Right renal cortex interstitium (tissue), 3 donors: ENCODE results near the gene SCEL. TPM values are rescaled to one million over a fixed set of nuclear protein-coding genes. Genes with fewer than 3 reads are reported as not detected.
"Not testable (repeated sequence)": the region's sequence is repeated elsewhere in the genome, so short reads cannot be mapped to it uniquely, and the experiment has no call there.

ENCODE experiments used
- DNase-seq, 3 donors: peaks; one replicate each; pipeline ENCODE4 v3.0.0-alpha.2; 2013; ENCODE audit warnings: low read depth in 3 of 3, low spot score in 2 of 3
- polyA plus RNA-seq, 3 donors: library from polyadenylated mRNA; unstranded; fragments of 120-200 nt; gene quantifications; one replicate each; pipeline ENCODE4 v1.2.1, GENCODE V29; 2013; ENCODE audit not compliant: insufficient read length in 3 of 3

The SCEL gene, protein sequence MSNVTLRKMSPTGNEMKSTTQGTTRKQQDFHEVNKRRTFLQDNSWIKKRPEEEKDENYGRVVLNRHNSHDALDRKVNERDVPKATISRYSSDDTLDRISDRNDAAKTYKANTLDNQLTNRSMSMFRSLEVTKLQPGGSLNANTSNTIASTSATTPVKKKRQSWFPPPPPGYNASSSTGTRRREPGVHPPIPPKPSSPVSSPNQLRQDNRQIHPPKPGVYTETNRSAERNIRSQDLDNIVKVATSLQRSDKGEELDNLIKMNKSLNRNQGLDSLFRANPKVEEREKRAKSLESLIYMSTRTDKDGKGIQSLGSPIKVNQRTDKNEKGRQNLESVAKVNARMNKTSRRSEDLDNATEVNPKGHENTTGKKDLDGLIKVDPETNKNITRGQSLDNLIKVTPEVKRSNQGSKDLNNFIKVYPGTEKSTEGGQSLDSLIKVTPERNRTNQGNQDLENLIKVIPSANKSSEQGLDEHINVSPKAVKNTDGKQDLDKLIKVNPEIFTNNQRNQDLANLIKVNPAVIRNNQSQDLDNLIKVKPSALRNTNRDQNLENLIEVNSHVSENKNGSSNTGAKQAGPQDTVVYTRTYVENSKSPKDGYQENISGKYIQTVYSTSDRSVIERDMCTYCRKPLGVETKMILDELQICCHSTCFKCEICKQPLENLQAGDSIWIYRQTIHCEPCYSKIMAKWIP
- not detected for polyA plus RNA-seq

GRCh38 chr13:77535448-77535847, at the start of gene SCEL:
Gene SCEL (plus strand): TSS chr13:77535706. CDS start chr13:77555876, 20,170 bp downstream.
- no peak for DNase-seq

- no peak for DNase-seq
Observed at GRCh38 chr13:77489566-77490337, 45.8 kb upstream of the SCEL start.

DNA sequence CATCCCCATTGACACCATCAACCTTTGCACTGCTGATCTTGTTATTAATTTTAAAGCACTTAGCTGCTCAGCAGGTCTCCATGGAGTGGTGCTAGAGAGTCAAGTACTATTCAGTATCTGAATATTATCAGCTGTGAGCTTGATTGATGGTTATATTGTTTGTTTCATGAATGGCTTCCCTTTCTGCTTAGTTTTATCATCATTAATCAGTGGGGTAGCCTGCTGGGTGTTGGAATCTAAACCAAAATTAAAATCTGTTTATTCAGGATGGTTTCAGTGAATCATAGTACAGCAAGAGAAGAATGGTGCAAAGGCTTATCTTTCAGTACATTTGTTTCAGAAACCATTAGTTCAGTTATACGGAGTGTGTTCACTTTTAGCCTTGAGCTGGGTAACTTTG, 42.5 kb upstream of the SCEL start:
- DNase-seq = no peak

- no peak for DNase-seq
Observed at GRCh38 chr13:77494226-77494625, 41.3 kb upstream of the SCEL start.

DNA sequence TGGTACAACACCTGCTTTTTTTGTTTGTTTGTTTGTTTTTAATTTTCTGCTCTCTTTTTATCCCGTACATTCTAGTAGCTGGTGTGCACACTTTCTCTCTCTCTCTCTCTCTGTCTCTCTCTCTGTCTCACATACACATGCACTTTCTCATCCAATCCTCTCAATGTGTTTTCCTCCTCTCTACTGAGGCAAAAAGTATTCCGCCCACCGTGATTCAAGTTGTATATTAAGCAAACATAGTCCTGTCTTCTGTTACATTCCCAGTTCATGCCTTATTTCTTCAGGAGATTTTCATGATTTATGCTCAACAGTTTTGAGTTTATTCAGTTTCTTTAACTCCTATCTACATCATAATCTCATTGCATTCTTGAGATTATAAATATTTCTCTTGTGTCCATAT, 38.2 kb upstream of the SCEL start:
- no peak for DNase-seq

DNA sequence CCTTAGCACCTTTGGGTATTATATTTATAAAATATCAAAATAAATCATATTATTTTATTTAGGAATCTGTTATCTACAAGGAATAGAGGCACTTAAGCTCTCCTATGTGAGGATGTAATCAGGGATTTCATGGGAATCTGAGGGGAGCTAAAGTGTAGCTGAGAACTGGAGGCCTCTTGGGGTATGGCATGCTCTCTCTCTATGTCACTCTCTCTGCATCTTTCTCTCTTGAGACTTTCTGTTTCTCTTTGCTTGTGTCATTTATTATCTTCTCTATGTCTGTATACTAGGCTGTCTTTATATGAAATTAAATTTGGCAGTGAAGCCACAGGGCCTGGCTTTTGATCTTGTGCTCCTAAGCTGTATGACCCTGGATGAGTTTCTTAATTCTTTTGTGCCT, 37.7 kb upstream of the SCEL start:
- no peak for DNase-seq

DNA sequence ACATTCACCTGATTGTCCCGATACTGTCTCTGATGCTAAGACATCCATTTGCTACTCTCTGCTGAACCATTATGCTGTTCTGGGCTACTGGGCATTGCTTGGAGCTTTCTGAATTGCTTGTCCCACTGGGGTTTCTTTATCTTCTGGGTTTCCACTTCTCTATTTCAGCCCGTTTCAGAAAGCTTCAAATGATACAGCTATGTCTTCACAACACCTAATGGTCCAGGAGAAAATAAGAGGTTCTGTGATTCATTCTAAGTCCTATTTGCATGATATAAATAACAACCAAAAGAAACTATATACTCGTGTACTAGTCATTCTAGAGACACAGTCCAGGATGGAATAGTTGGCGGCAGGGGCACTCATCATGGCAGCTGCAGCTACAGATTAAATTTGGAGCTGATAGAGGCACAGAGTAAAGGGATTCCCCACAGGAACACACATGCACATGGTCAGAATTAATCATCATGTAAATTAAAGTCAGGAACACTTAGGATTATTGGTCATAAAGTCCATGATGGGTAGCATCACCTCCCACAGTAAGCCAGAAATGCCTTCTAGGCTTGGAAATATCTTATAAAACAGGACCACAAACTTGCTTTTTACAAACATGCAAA, 33.3 kb upstream of the SCEL start:
- DNase-seq = no peak

DNA sequence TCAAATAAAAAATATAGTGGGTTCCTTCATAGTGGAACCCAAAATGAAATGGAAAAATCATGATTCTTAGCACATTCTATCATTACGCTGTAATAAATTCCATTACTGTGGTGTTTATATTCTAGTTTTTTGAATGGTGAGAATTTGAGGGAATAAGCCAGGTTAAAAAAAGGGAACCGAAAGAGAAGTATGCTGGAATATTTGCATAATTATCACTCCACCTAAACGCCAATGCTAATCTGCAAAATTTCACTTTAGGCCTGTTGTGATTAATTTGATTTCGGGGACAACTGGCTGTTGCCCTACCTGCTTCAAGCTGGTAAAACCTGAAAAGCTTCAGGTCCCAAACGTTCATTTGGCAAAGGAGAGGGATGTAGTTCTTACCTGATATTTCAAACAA, 32.1 kb upstream of the SCEL start:
- no peak for DNase-seq

DNA sequence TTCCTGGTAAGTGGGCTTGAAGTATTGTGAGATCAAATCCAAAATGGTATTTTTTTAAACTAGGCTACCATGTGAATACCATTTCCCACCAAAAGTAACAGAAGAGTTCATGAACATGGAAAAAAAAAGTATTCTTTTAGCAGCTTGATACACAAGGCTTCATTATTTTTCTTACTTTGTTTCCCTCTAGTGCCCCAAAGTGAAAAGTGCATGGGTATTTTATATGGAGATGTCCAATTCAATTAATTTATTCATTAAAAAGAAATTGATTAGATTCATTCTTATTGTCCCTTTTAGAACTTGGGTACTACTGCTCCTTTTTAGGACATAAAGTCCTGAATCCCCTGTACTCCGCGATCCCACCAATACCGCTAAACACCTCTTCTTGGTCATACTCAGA, 28.6 kb upstream of the SCEL start:
- DNase-seq = no peak

GRCh38 chr13:77507931-77508776, 27.4 kb upstream of the SCEL start:
- DNase-seq = no peak

GRCh38 chr13:77508959-77509620, 26.4 kb upstream of the SCEL start:
- DNase-seq = no peak

DNA sequence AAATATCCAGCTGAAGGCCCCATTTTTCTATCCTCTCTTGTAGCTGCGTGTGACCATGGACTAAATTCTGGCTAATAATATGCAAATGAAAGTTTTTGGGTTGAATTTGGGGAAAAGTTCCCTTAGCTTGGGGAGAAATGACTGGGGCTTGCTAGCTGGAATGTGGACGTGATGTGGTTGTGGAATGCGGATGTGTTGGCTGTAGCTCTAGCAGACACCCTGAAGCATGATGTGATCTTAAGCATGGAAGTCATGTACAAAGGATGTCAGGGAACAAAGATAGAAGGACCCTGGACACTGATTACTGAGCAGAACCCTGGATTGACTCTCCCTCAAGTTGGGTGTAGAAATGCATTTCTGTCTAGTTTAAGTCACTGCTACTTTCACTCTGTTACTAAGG, 25.4 kb upstream of the SCEL start:
- DNase-seq = no peak

DNA sequence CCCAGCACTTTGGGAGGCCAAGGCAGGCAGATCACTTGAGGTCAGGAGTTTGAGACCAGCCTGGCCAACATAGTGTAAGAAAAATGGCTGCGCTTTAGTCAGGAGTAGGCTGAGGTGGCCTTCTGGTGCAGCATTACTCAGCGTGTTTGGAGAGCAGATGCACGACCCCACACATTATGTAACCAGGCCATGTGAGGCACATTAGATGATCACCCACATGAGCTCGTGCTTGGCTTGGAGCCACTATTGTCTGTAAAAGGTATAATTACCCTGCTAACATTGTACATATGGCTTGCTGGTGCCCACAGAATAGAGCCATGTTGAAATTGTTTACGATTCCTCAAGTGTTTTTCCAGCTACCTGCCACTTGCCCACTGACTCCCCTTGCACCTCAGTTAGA, 24.0 kb upstream of the SCEL start:
- no peak for DNase-seq

GRCh38 chr13:77513719-77514335, 21.7 kb upstream of the SCEL start:
- no peak for DNase-seq

DNA sequence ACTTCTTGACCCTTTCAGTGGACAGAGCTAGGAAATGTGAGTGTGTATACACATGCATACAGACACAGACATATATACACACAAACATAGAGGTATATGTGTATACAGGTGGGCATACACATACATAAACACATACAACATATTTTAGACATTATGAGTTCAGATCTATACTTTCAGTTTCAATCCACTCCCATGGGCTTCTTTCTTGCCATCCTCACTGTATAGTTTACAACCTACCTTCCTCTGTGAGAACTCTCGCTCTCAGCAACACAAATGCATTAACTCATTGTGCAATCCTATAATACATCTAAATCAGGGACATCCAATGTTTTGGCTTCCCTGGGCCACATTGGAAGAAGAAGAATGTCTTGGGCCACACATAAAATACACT, 21.2 kb upstream of the SCEL start:
- no peak for DNase-seq

- no peak for DNase-seq
Observed at GRCh38 chr13:77515785-77516184, 19.7 kb upstream of the SCEL start.

GRCh38 chr13:77516342-77516789, 19.1 kb upstream of the SCEL start:
- DNase-seq = peak in 1 of 3 donors; percentile 51

DNA sequence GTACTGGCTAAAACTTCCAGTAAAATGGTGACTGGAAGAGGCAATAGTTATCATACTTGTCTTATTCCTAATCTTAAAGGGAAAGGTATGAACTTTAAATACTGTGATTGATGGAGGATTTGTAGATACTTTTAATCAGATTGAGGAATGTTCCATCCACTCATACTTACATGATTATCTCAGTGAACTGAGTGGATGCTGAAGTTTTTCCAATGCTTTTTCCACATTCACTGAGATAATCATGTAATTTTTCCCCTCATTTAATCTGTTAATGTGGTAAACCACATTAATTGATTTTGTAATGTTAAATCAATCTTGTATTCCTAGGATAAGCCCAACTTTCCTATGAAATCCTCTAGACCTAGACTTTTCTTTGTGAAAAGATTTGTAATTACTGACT, 17.2 kb upstream of the SCEL start:
- no peak for DNase-seq

- DNase-seq = not testable (repeated sequence)
Observed at GRCh38 chr13:77519396-77519795, 16.1 kb upstream of the SCEL start.
